IMR-90 (cell line): ENCODE results near the gene SLC25A21. TPM values are rescaled to one million over a fixed set of nuclear protein-coding genes. Genes with fewer than 3 reads are reported as not detected.

ENCODE experiments used
- ATAC-seq: fragments of 200-7000 bp; cut with Tn5 transposase; 2 replicates; pipeline ENCODE4 v1.9.1; 2020; ENCODE audit warnings: low read depth, mild to moderate bottlenecking, moderate library complexity
- BruUV-seq: library from RNA; stranded (reverse); fragments of 400-500 nt; replicated peaks from 2 replicates; lab custom pipeline; 2021; lab: Mats Ljungman, UMichigan
- CTCF ChIA-PET: fragments of 300-600 bp; formaldehyde crosslinking; extraction: SDS; loops from one replicate; lab custom pipeline; 2021; ENCODE audit warnings: antibody characterized with exemption; lab: Yijun Ruan, JAX
- POLR2A ChIA-PET: fragments of 300-600 bp; sonication (Branson Sonifier 250); formaldehyde crosslinking; loops from one replicate; lab custom pipeline; 2022; ENCODE audit warnings: antibody characterized with exemption; ENCODE audit not compliant: unreplicated experiment; lab: Charles Lee
- DNase-seq: peaks from one replicate; pipeline ENCODE4 v3.0.0; 2013
- H2AFZ ChIP-seq: replicated peaks from 2 replicates; pipeline ENCODE3; 2013; ENCODE audit warnings: low read length, mild to moderate bottlenecking; ENCODE audit not compliant: poor library complexity
- H2AK5ac ChIP-seq: 2 replicates; pipeline ENCODE4 v1.6.1; 2013; ENCODE audit warnings: low read depth, low read length, inconsistent platforms
- H2AK9ac ChIP-seq: replicated peaks from 2 replicates; pipeline ENCODE3; 2013; ENCODE audit warnings: mild to moderate bottlenecking, low read depth, low read length, moderate library complexity; ENCODE audit not compliant: poor library complexity
- H2BK120ac ChIP-seq: 2 replicates; pipeline ENCODE4 v1.6.1; 2013; ENCODE audit warnings: low read depth, low read length, inconsistent platforms
- H2BK15ac ChIP-seq: 3 replicates; pipeline ENCODE4 v1.6.1; 2013; ENCODE audit warnings: low read depth, low read length, inconsistent platforms
- H2BK20ac ChIP-seq: 2 replicates; pipeline ENCODE4 v1.6.1; 2013; ENCODE audit warnings: low read depth, mild to moderate bottlenecking, inconsistent platforms, low read length, moderate library complexity
- H2BK5ac ChIP-seq: 2 replicates; pipeline ENCODE4 v1.6.1; 2013; ENCODE audit warnings: mild to moderate bottlenecking, low read depth, low read length, inconsistent platforms; ENCODE audit not compliant: poor library complexity, severe bottlenecking
- H3K14ac ChIP-seq: replicated peaks from 2 replicates; pipeline ENCODE4 v1.6.1; 2013; ENCODE audit warnings: low read depth, low read length, inconsistent platforms
- H3K18ac ChIP-seq: 2 replicates; pipeline ENCODE4 v1.6.1; 2013; ENCODE audit warnings: low read depth, low read length, control low read depth
- H3K23ac ChIP-seq: 2 replicates; pipeline ENCODE4 v1.6.1; 2013; ENCODE audit warnings: low read depth, low read length, inconsistent platforms
- H3K27ac ChIP-seq: 2 replicates; pipeline ENCODE4 v1.5.1; 2013; ENCODE audit warnings: mild to moderate bottlenecking, control low read depth, low read length; ENCODE audit not compliant: insufficient read depth
- H3K27me3 ChIP-seq: 2 replicates; pipeline ENCODE4 v1.6.1; 2013; ENCODE audit warnings: low read length; ENCODE audit not compliant: control insufficient read depth, insufficient read depth
- H3K36me3 ChIP-seq: 2 replicates; pipeline ENCODE4 v1.6.1; 2013; ENCODE audit warnings: low read length, mixed read lengths; ENCODE audit not compliant: control insufficient read depth, insufficient read depth
- H3K4ac ChIP-seq: 2 replicates; pipeline ENCODE4 v1.6.1; 2013; ENCODE audit warnings: low read depth, low read length, inconsistent platforms
- H3K4me1 ChIP-seq: 2 replicates; pipeline ENCODE4 v1.6.1; 2013; ENCODE audit warnings: low read length, mixed read lengths; ENCODE audit not compliant: control insufficient read depth, insufficient read depth
- H3K4me2 ChIP-seq: 2 replicates; pipeline ENCODE4 v1.6.1; 2013; ENCODE audit warnings: low read depth, mild to moderate bottlenecking, control low read depth, low read length, moderate library complexity
- H3K4me3 ChIP-seq: 2 replicates; pipeline ENCODE4 v1.5.1; 2013; ENCODE audit warnings: low read depth, mild to moderate bottlenecking, control low read depth, low read length, moderate library complexity; ENCODE audit not compliant: insufficient read depth
- H3K56ac ChIP-seq: 2 replicates; pipeline ENCODE4 v1.6.1; 2013; ENCODE audit warnings: low read length, inconsistent platforms; ENCODE audit not compliant: insufficient read depth; ENCODE audit errors: extremely low read depth
- H3K79me1 ChIP-seq, 2 experiments: 2 replicates each; pipeline ENCODE4 v1.6.1; 2013; ENCODE audit warnings: low read length in 2 of 2, inconsistent platforms in 1 of 2, low read depth in 1 of 2
- H3K9ac ChIP-seq: 2 replicates; pipeline ENCODE4 v1.6.1; 2013; ENCODE audit warnings: low read depth, low read length, control low read depth
- H3K9me1 ChIP-seq: 2 replicates; pipeline ENCODE4 v1.6.1; 2013; ENCODE audit warnings: low read length, inconsistent platforms; ENCODE audit not compliant: insufficient read depth
- H3K9me3 ChIP-seq: 2 replicates; pipeline ENCODE4 v1.6.1; 2013; ENCODE audit warnings: low read length; ENCODE audit not compliant: control insufficient read depth, insufficient read depth
- H4K20me1 ChIP-seq: 2 replicates; pipeline ENCODE4 v1.6.1; 2013; ENCODE audit warnings: low read length, inconsistent platforms; ENCODE audit not compliant: insufficient read depth
- H4K5ac ChIP-seq: 2 replicates; pipeline ENCODE4 v1.6.1; 2013; ENCODE audit warnings: mild to moderate bottlenecking, low read depth, low read length, control low read depth
- H4K8ac ChIP-seq, 2 experiments: 2 replicates each; pipeline ENCODE4 v1.6.1; 2013; ENCODE audit warnings: low read depth in 2 of 2, low read length in 2 of 2, control low read depth in 1 of 2, inconsistent platforms in 1 of 2
- H4K91ac ChIP-seq: 2 replicates; pipeline ENCODE4 v1.6.1; 2013; ENCODE audit warnings: low read depth, low read length, inconsistent platforms; ENCODE audit not compliant: insufficient read depth
- CEBPB ChIP-seq: IDR thresholded peaks from 2 replicates; pipeline ENCODE4 v1.6.1; 2012; ENCODE audit warnings: low read depth, low read length, improper control_type of control experiment
- CTCF ChIP-seq: conservative IDR thresholded peaks from 2 replicates; pipeline ENCODE4 v1.5.1; 2012; ENCODE audit warnings: mild to moderate bottlenecking, low read depth, low read length, improper control_type of control experiment
- ELK1 ChIP-seq: fragments of 150-350 bp; IDR thresholded peaks from 2 replicates; pipeline ENCODE4 v1.6.1; 2016; ENCODE audit warnings: low read depth, mild to moderate bottlenecking, low read length, moderate library complexity, borderline replicate concordance
- MAFK ChIP-seq: IDR thresholded peaks from 2 replicates; pipeline ENCODE4 v1.6.1; 2012; ENCODE audit warnings: low read depth, low read length, improper control_type of control experiment
- MAZ ChIP-seq: IDR thresholded peaks from 2 replicates; pipeline ENCODE4 v1.6.1; 2012; ENCODE audit warnings: low read depth, mild to moderate bottlenecking, low read length, improper control_type of control experiment, moderate library complexity, borderline replicate concordance
- MXI1 ChIP-seq: IDR thresholded peaks from 2 replicates; pipeline ENCODE4 v1.6.1; 2012; ENCODE audit warnings: low read depth, mild to moderate bottlenecking, low read length, moderate library complexity, borderline replicate concordance
- NFE2L2 ChIP-seq: fragments of 150-350 bp; IDR thresholded peaks from 2 replicates; pipeline ENCODE4 v1.6.1; 2016; ENCODE audit warnings: low read depth, mild to moderate bottlenecking, low read length
- POLR2A ChIP-seq: IDR thresholded peaks from 2 replicates; pipeline ENCODE4 v1.6.1; 2012; ENCODE audit warnings: mild to moderate bottlenecking, low read depth, low read length
- RCOR1 ChIP-seq: IDR thresholded peaks from 2 replicates; pipeline ENCODE4 v1.6.1; 2012; ENCODE audit warnings: mild to moderate bottlenecking, low read length, improper control_type of control experiment; ENCODE audit not compliant: insufficient replicate concordance
- USF2 ChIP-seq: fragments of 150-350 bp; IDR thresholded peaks from 2 replicates; pipeline ENCODE4 v1.6.1; 2017; ENCODE audit warnings: mild to moderate bottlenecking, antibody characterized with exemption, low read length, low read depth
- WGBS, 2 experiments: methylation state at CpG; one replicate each; pipeline versions ENCODE4 v1.1.5 to v1.1.7; 2013; ENCODE audit warnings: missing lambda C conversion rate in 2 of 2; ENCODE audit not compliant: insufficient read length in 1 of 2; ENCODE audit errors: extremely low coverage in 2 of 2; 5-methylcytosine and 5-hydroxymethylcytosine counted together
- dilution Hi-C: fragments of 300-500 bp; cut with HindIII; formaldehyde crosslinking; loops from one replicate; pipeline ENCODE4 v1.14.3; 2018; ENCODE audit warnings: low sequenced_read_pairs; ENCODE audit not compliant: unreplicated experiment
- in situ Hi-C: fragments of 300-500 bp; cut with MboI; formaldehyde crosslinking; loops from 3 replicates; pipeline ENCODE4 v1.14.3; 2019; ENCODE audit warnings: low sequenced_read_pairs, inconsistent platforms, mixed read lengths
- intact Hi-C: fragments of 100-400 bp; cut with micrococcal nuclease; formaldehyde crosslinking; loops from 2 replicates; pipeline ENCODE4 v1.10.0; 2022
- polyA plus RNA-seq, 3 experiments: library from polyadenylated mRNA; depleted of rRNA; stranded (reverse); fragments of >200 nt; gene quantifications; 2 replicates each; pipeline ENCODE4 v1.2.3, GENCODE V29; 2012; ENCODE audit warnings: low replicate concordance in 1 of 3
- total RNA-seq: library from RNA; depleted of rRNA; stranded (reverse); fragments of >200 nt; gene quantifications from 2 replicates; pipeline ENCODE4 v1.2.3, GENCODE V29; 2012

The SLC25A21 gene
- total and polyA plus RNA-seq, 2 of the 4 experiments (the other 2 are of a cell fraction) = 0.62 to 0.90 TPM

GRCh38 chr14:36884049-36884448 lies 288.4 kb downstream of the SLC25A21 start:
- no peaks in the 10 kb centered on the region for H3K9me3 ChIP-seq
- H3K4ac ChIP-seq = no peak overlapping the region
- H3K56ac ChIP-seq = no peak overlapping the region
- H3K9me1 ChIP-seq = no peaks in the 10 kb centered on the region
- no peak overlapping the region for H2AK9ac ChIP-seq
- H2BK5ac ChIP-seq = no peak overlapping the region
- H4K8ac ChIP-seq = no peak overlapping the region
- H3K14ac ChIP-seq = no peak overlapping the region
- ChIA-PET CTCF (no interaction called here), POLR2A (no interaction called here)
- H2BK120ac ChIP-seq = no peak overlapping the region
- H3K18ac ChIP-seq = no peak overlapping the region
- intact Hi-C loops = no loop called here
- no peak for TF ChIP-seq RCOR1
- no peak for TF ChIP-seq POLR2A
- TF ChIP-seq ELK1 = no peak
- TF ChIP-seq MAZ = no peak
- no peak for TF ChIP-seq USF2
- no peak for TF ChIP-seq NFE2L2
- no peak for TF ChIP-seq MAFK
- no peak for TF ChIP-seq CTCF
- TF ChIP-seq MXI1 = no peak
- no peak for TF ChIP-seq CEBPB
- no peaks in the 10 kb centered on the region for H3K79me1 ChIP-seq
- no peaks in the 10 kb centered on the region for H4K20me1 ChIP-seq
- no peak overlapping the region for H4K5ac ChIP-seq
- WGBS, 2 experiments = no CpG with 5 or more reads among the region's 2 CpGs
- BruUV-seq = no TSS peak
- dilution Hi-C loops = no loop called here
- no peak overlapping the region for H3K4me3 ChIP-seq
- H4K91ac ChIP-seq = no peak overlapping the region
- no peaks in the 10 kb centered on the region for H3K4me1 ChIP-seq
- H3K4me2 ChIP-seq = no peak overlapping the region
- in situ Hi-C loops = no loop called here
- H3K36me3 ChIP-seq = no peaks in the 10 kb centered on the region
- no peak overlapping the region for H2BK20ac ChIP-seq
- no peak for DNase-seq
- no peak overlapping the region for H3K9ac ChIP-seq
- H3K27ac ChIP-seq = no peak overlapping the region
- H2AK5ac ChIP-seq = no peak overlapping the region
- no peak overlapping the region for H3K23ac ChIP-seq
- H3K27me3 ChIP-seq = no peaks in the 10 kb centered on the region
- no peak overlapping the region for H2BK15ac ChIP-seq
- ATAC-seq = no peak
- H2AFZ ChIP-seq = no peak overlapping the region
